Stimulated activated naive B cell treated with anti-CD40 and anti-IgM and Interleukin-4, amounts not matched to agents 10 μg/mL and 1 μg/mL and 100 μg/mL, for 72 hours (primary cell): ENCODE data around the gene ENGASE.

Source experiments
- ATAC-seq, 2 donors: fragments of 150-1000 bp; cut with Tn5 transposase; replicated peaks; 2 replicates each; pipeline ENCODE4 v1.10.0; 2021; ENCODE audit warnings: moderate library complexity in 1 of 2
- DNase-seq: peaks from one replicate; pipeline ENCODE4 v3.0.0; 2021
- H3K27ac Mint-ChIP-seq: one replicate; pipeline ENCODE4 v1.8.0; 2022; ENCODE audit warnings: mild to moderate bottlenecking, mixed read lengths
- H3K27me3 Mint-ChIP-seq, 2 donors: one replicate each; pipeline ENCODE4 v1.8.0; 2022; ENCODE audit warnings: mixed read lengths in 2 of 2
- H3K36me3 Mint-ChIP-seq, 2 donors: one replicate each; pipeline ENCODE4 v1.8.0; 2022; ENCODE audit warnings: mixed read lengths in 2 of 2, mild to moderate bottlenecking in 1 of 2
- H3K4me1 Mint-ChIP-seq, 2 donors: one replicate each; pipeline ENCODE4 v1.8.0; 2022; ENCODE audit warnings: mixed read lengths in 2 of 2, mild to moderate bottlenecking in 1 of 2
- H3K4me3 Mint-ChIP-seq, 2 donors: one replicate each; pipeline ENCODE4 v1.8.0; 2022; ENCODE audit warnings: mild to moderate bottlenecking in 2 of 2, mixed read lengths in 2 of 2, moderate library complexity in 1 of 2
- H3K9me3 Mint-ChIP-seq, 2 donors: one replicate each; pipeline ENCODE4 v1.8.0; 2022; ENCODE audit warnings: mixed read lengths in 2 of 2, mild to moderate bottlenecking in 1 of 2

Gene ENGASE

GRCh38 chr17:79109584-79109983 lies 35.0 kb downstream of the ENGASE start:
- Mint-ChIP-seq H3K36me3 (no peaks in the 10 kb centered on the region), H3K4me1 (peaks cover 0 to 5% of the 10 kb centered on the region in 2 donors), H3K9me3 (no peaks in the 10 kb centered on the region), H3K4me3 (no peak overlapping the region), H3K27ac (no peak overlapping the region), H3K27me3 (peaks cover 15 to 26% of the 10 kb centered on the region in 2 donors)
- DNase-seq (no peak), ATAC-seq (no peak)

DNA sequence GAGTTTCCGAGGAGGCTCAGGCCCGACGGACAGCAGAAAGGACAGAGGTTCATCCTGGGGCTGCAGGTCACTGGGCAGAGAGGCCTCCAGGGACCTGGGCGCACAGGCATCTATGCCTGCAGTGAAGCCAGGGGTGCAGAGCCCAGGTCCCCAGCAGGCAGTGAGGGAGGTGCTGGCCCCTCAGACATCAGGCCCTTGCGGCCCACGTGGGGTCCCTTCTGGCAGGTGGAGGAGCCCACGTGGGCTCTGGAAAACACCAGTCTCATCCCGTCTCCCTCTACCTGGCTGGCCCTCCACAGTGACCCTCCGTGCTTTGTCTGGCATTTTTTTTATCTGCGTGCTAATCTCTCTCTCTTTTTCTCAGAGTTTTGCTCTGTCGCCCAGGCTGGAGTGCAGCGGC lies 36.5 kb downstream of the ENGASE start:
- ATAC-seq = no peak
- peaks cover 6 to 24% of the 10 kb centered on the region in 2 donors for H3K27me3 Mint-ChIP-seq
- no peak overlapping the region for H3K4me3 Mint-ChIP-seq
- no peak for DNase-seq
- no peaks in the 10 kb centered on the region for H3K9me3 Mint-ChIP-seq
- H3K27ac Mint-ChIP-seq = no peak overlapping the region
- H3K4me1 Mint-ChIP-seq = no peaks in the 10 kb centered on the region
- H3K36me3 Mint-ChIP-seq = no peaks in the 10 kb centered on the region

DNA sequence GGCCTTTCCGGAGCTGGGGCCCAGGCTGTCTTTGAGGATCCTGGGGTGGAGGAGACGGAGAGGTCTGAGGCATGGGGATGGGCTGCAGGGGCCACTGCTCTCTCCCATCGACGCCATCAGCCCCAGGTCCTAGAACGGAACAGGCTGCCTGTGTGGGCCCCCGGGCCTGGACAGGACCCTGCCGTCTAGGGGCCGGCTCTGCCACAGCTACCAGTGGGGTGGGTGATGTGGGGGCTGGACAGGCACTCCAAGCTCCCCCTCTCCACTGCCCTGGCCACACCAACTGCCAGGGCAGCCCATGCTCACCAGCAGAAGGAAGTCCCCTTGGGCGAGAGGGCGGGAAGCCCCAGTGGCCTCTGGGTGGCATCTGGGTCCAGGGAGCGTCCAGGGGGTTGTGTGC lies 37.8 kb downstream of the ENGASE start:
- no peak for ATAC-seq
- Mint-ChIP-seq H3K27ac (no peak overlapping the region), H3K9me3 (no peaks in the 10 kb centered on the region), H3K4me1 (no peaks in the 10 kb centered on the region), H3K36me3 (no peaks in the 10 kb centered on the region), H3K27me3 (peaks cover 6 to 27% of the 10 kb centered on the region in 2 donors), H3K4me3 (no peak overlapping the region)
- DNase-seq = no peak

DNA sequence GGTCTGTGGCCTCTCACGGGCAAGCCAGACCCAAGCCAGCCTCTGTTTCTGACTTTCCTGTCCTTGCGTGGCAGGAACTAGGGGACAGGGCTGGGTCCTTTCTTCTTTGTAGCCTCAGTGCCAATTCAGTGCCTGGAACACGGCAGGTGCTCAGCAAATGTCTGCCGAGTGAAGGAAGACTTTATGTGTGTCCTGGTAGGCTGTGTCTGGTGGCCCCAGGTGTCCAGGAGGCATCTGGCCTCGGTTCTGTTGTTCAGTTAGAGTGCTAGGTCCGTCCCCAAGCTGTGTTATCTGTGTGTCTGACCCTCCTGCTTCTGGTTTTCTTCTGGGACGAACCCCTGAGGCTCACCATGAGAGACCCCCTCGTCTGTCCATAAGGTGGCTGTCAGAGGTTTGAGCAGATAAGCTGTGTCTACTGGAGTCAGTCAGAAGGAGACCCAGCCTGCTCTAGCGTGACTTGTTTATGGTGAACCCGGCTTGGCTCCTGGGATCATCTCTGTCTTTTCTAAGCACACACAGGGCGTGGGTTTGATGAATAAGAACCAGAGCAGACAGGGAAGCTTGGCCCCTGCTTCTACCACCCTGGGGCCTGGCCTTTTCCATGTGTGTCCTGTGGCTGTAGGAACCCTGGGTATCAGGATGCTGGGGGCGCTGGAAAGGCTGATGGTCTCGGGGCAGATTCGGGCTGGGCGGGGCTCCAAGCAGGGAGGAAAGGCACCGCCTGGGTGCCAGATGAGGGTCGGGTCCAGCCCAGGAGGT lies 39.3 kb downstream of the ENGASE start:
- Mint-ChIP-seq H3K4me3 (no peak overlapping the region), H3K36me3 (no peaks in the 10 kb centered on the region), H3K27ac (no peak overlapping the region), H3K9me3 (no peaks in the 10 kb centered on the region), H3K4me1 (no peaks in the 10 kb centered on the region), H3K27me3 (peaks cover 10 to 27% of the 10 kb centered on the region in 2 donors)
- DNase-seq = no peak
- ATAC-seq = no peak

GRCh38 chr17:79114458-79115301 lies 40.1 kb downstream of the ENGASE start:
- ATAC-seq (no peak), DNase-seq (no peak)
- no peaks in the 10 kb centered on the region for H3K9me3 Mint-ChIP-seq
- no peaks in the 10 kb centered on the region for H3K36me3 Mint-ChIP-seq
- H3K27ac Mint-ChIP-seq = no peak overlapping the region
- H3K4me3 Mint-ChIP-seq = no peak overlapping the region
- peaks cover 10 to 27% of the 10 kb centered on the region in 2 donors for H3K27me3 Mint-ChIP-seq
- H3K4me1 Mint-ChIP-seq = no peaks in the 10 kb centered on the region

DNA sequence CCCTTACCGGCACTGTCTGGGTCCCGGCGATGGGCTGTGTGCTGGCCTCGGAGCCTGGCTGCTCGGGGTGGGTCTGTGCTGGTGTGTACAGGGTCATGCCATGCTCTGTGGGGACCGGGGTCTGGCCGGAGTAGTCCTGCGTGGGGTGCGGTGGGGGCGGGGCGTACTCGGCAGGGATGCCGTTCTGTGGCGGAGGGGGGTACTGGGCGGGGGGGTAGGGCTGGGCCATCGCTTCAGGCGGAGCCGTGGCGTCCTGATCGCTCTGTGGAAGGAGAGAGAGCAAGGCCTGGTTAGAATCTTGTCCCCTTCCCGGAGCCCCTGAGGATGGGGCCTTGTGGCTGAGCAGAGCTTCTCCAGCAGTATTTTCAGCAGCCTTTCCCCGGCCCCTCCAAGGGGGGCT lies 40.9 kb downstream of the ENGASE start:
- Mint-ChIP-seq H3K9me3 (no peaks in the 10 kb centered on the region), H3K27me3 (peaks cover 10 to 20% of the 10 kb centered on the region in 2 donors), H3K4me3 (no peak overlapping the region), H3K4me1 (no peaks in the 10 kb centered on the region), H3K36me3 (no peaks in the 10 kb centered on the region), H3K27ac (no peak overlapping the region)
- DNase-seq = no peak
- no peak for ATAC-seq

- Mint-ChIP-seq H3K36me3 (no peaks in the 10 kb centered on the region), H3K27ac (no peak overlapping the region), H3K9me3 (no peaks in the 10 kb centered on the region), H3K4me1 (no peaks in the 10 kb centered on the region), H3K4me3 (no peak overlapping the region), H3K27me3 (peaks cover 10 to 18% of the 10 kb centered on the region in 2 donors)
- ATAC-seq (no peak), DNase-seq (no peak)
These were observed 42.1 kb downstream of the ENGASE start for GRCh38 chr17:79116575-79117368.

GRCh38 chr17:79117905-79118487 lies 43.4 kb downstream of the ENGASE start:
- H3K9me3 Mint-ChIP-seq = no peaks in the 10 kb centered on the region
- no peaks in the 10 kb centered on the region for H3K4me1 Mint-ChIP-seq
- no peaks in the 10 kb centered on the region for H3K36me3 Mint-ChIP-seq
- peaks cover 10 to 18% of the 10 kb centered on the region in 2 donors for H3K27me3 Mint-ChIP-seq
- no peak for ATAC-seq
- no peak overlapping the region for H3K4me3 Mint-ChIP-seq
- no peak for DNase-seq
- H3K27ac Mint-ChIP-seq = no peak overlapping the region

GRCh38 chr17:79118924-79119323 lies 44.3 kb downstream of the ENGASE start:
- no peak for DNase-seq
- H3K27ac Mint-ChIP-seq = no peak overlapping the region
- no peaks in the 10 kb centered on the region for H3K36me3 Mint-ChIP-seq
- no peaks in the 10 kb centered on the region for H3K9me3 Mint-ChIP-seq
- ATAC-seq = no peak
- no peaks in the 10 kb centered on the region for H3K4me1 Mint-ChIP-seq
- peaks cover 8 to 15% of the 10 kb centered on the region in 2 donors for H3K27me3 Mint-ChIP-seq
- no peak overlapping the region for H3K4me3 Mint-ChIP-seq

DNA sequence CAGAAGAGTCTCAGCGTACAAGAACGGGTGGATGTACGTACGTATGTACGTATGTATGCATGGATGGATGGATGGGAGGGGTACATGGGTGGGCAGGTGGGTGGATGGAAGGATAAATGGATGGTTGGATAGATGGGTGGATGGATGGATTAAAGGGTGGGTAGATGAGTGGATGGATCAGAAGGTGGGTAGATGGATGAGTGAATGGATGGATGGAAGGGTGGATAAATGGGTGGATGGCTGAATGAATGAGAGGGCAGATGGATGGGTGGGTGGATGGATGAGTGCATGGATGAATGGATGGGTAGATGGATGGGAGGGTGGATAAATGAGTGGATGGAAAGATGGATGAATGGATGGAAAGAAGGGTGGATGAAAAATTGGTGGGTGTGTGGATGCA lies 45.6 kb downstream of the ENGASE start:
- Mint-ChIP-seq H3K36me3 (no peaks in the 10 kb centered on the region), H3K4me1 (no peaks in the 10 kb centered on the region), H3K9me3 (no peaks in the 10 kb centered on the region), H3K27me3 (peaks cover 7 to 10% of the 10 kb centered on the region in 2 donors), H3K4me3 (no peak overlapping the region), H3K27ac (no peak overlapping the region)
- ATAC-seq (no peak), DNase-seq (no peak)

- Mint-ChIP-seq H3K36me3 (no peaks in the 10 kb centered on the region), H3K4me3 (no peak overlapping the region), H3K9me3 (no peaks in the 10 kb centered on the region), H3K27ac (no peak overlapping the region), H3K27me3 (peaks cover 17 to 19% of the 10 kb centered on the region in 2 donors), H3K4me1 (no peaks in the 10 kb centered on the region)
- DNase-seq = no peak
- ATAC-seq = no peak
These were observed 49.4 kb downstream of the ENGASE start for GRCh38 chr17:79123988-79124387.

DNA sequence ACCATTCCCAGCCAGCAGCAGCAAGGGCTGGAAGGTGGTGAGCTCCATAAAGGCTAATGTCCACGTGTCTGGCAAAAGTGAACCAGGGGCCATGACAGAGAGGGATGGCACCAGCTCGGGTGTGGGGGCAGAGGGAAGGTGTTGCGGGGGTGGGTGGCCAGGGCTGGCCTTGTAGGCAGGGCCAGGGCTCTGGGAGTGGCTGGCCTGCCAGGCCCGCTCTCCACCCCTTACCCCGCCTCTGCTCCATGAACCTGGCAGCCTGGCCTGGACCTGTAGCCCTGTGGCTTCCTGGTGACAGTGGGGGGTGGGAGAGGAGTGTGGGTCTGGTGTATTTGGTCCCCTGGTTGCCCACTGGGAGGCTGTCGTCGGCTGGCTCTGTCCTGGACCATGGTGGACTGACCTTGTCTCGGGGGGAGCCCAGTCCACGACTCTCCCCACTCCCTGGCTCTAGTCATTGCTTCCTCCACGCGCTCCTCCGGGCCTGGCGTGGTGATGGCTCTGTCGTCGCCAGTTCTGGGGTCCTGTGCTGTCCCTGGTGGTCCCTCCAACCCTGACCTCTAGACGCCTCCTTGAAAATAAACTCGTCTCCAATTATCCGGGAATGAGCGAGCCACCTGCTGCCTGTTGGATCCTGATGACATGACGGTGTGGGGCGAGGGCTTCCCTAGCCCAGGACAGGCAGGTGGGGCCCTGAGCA lies 50.0 kb downstream of the ENGASE start:
- Mint-ChIP-seq H3K27ac (no peak overlapping the region), H3K4me1 (no peaks in the 10 kb centered on the region), H3K27me3 (peaks cover 18 to 20% of the 10 kb centered on the region in 2 donors), H3K9me3 (no peaks in the 10 kb centered on the region), H3K36me3 (no peaks in the 10 kb centered on the region), H3K4me3 (no peak overlapping the region)
- ATAC-seq = no peak
- DNase-seq = no peak

DNA sequence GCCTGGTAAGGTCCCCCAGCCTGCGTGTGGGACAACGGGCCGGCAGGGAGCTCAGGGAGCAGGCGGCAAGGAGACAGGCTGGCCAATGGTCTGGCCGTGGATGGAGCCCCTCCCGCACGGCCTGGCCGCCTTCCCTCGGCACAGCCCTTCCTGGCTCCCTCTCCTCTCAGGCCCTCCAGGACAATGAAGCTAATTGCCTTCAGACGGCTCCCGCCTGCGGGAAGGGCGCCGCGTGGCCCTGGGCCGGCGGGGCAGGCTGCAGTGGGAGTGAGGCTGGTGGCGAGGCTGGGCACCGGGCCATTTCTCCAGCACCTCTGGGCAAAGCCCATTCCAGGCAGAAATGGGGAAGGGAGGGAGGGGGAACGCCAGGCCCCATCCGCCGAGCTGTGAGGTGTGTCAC lies 50.9 kb downstream of the ENGASE start:
- Mint-ChIP-seq H3K4me3 (no peak overlapping the region), H3K27me3 (peaks cover 18 to 25% of the 10 kb centered on the region in 2 donors), H3K36me3 (no peaks in the 10 kb centered on the region), H3K4me1 (no peaks in the 10 kb centered on the region), H3K27ac (no peak overlapping the region), H3K9me3 (no peaks in the 10 kb centered on the region)
- ATAC-seq (no peak), DNase-seq (no peak)

DNA sequence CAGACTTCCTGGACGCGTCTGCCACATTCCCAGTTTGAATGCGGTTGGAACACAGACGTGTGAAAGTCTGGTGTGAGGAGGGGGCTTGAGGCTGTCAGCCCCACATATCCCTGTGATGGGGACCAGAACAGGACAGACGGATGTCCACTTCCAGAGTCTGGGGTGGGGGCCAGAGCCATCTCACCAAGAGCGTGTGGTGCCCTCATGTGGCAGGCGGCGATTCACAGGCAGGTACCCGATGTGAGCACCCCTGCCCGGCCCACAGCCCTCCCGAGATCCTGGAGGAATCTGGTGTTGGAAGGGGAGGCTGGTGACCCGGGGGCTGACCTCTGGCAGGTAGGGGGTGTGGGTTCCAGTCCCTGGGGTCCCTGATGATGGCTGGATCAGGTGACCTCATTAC lies 51.5 kb downstream of the ENGASE start:
- Mint-ChIP-seq H3K9me3 (no peaks in the 10 kb centered on the region), H3K4me3 (no peak overlapping the region), H3K4me1 (no peaks in the 10 kb centered on the region), H3K27ac (no peak overlapping the region), H3K27me3 (peaks cover 18 to 27% of the 10 kb centered on the region in 2 donors), H3K36me3 (no peaks in the 10 kb centered on the region)
- DNase-seq (no peak), ATAC-seq (no peak)
